PFSK-1 (cell line): ENCODE data around the gene EFHC2.

Experiments
- FOXP2 ChIP-seq: optimal IDR thresholded peaks from 2 replicates; pipeline ENCODE3; 2011; ENCODE audit warnings: borderline replicate concordance, control low read depth, inconsistent platforms; ENCODE audit not compliant: insufficient read depth; ENCODE audit errors: extremely low read length, extremely low read depth
- POLR2AphosphoS5 ChIP-seq: IDR thresholded peaks from 2 replicates; pipeline ENCODE4 v1.6.1; 2012; ENCODE audit warnings: low read depth, mild to moderate bottlenecking, control low read depth, low read length, moderate library complexity
- REST ChIP-seq, 2 experiments: IDR thresholded peaks; 2 replicates each; pipeline versions ENCODE4 v1.6.1 to v1.8.0; 2011 to 2012; ENCODE audit warnings: low read depth in 2 of 2, low read length in 2 of 2, control low read depth in 1 of 2, inconsistent platforms in 1 of 2, mild to moderate bottlenecking in 1 of 2, moderate library complexity in 1 of 2; ENCODE audit not compliant: insufficient read depth in 1 of 2
- SIN3A ChIP-seq: IDR thresholded peaks from 2 replicates; pipeline ENCODE4 v1.6.1; 2012; ENCODE audit warnings: mild to moderate bottlenecking, low read length, moderate library complexity, borderline replicate concordance; ENCODE audit not compliant: insufficient read depth
- TAF1 ChIP-seq: IDR thresholded peaks from 2 replicates; pipeline ENCODE4 v1.6.1; 2012; ENCODE audit warnings: low read length, control low read depth, borderline replicate concordance; ENCODE audit not compliant: insufficient read depth

Gene EFHC2

GRCh38 chrX:44178274-44179053 lies 165.0 kb downstream of the EFHC2 start:
- TF ChIP-seq REST (IDR thresholded peaks at IDR 0.05; ENCODE audit: insufficient read depth in 1 of 2, low read depth in 2 of 2, low read length in 2 of 2) (no peak), SIN3A (no peak), TAF1 (no peak)

GRCh38 chrX:44175455-44175854 lies 168.0 kb downstream of the EFHC2 start:
- no peak for TF ChIP-seq FOXP2
- no peak for TF ChIP-seq SIN3A
- TF ChIP-seq TAF1 = no peak
- no peak for TF ChIP-seq POLR2AphosphoS5
- TF ChIP-seq REST (IDR thresholded peaks at IDR 0.05; ENCODE audit: insufficient read depth in 1 of 2, low read depth in 2 of 2, low read length in 2 of 2) = no peak

GRCh38 chrX:44174061-44174460 lies 169.4 kb downstream of the EFHC2 start:
- TF ChIP-seq TAF1 (no peak), POLR2AphosphoS5 (no peak), SIN3A (no peak), REST (IDR thresholded peaks at IDR 0.05; ENCODE audit: insufficient read depth in 1 of 2, low read depth in 2 of 2, low read length in 2 of 2) (no peak), FOXP2 (no peak)

GRCh38 chrX:44173219-44173618 lies 170.3 kb downstream of the EFHC2 start:
- no peak for TF ChIP-seq REST (IDR thresholded peaks at IDR 0.05; ENCODE audit: insufficient read depth in 1 of 2, low read depth in 2 of 2, low read length in 2 of 2)
- TF ChIP-seq SIN3A = no peak
- no peak for TF ChIP-seq FOXP2
- TF ChIP-seq TAF1 = no peak
- no peak for TF ChIP-seq POLR2AphosphoS5

- TF ChIP-seq POLR2AphosphoS5 (no peak), FOXP2 (no peak), REST (IDR thresholded peaks at IDR 0.05; ENCODE audit: insufficient read depth in 1 of 2, low read depth in 2 of 2, low read length in 2 of 2) (no peak), TAF1 (no peak), SIN3A (no peak)
These were observed 176.4 kb downstream of the EFHC2 start for GRCh38 chrX:44167116-44167515.
